NCI-H524 (cell line): ENCODE measurements around the gene MAN1C1.

Source experiments
- DNase-seq, 2 experiments: peaks; one replicate each; lab custom pipeline; 2025; lab: John Stamatoyannopoulos, UW

Gene MAN1C1

GRCh38 chr1:25782608-25783201 is 166.1 kb downstream of the MAN1C1 start:
- no peak for DNase-seq

- DNase-seq = no peak
These were observed 168.0 kb downstream of the MAN1C1 start for GRCh38 chr1:25784575-25785051.

- no peak for DNase-seq
These were observed 168.9 kb downstream of the MAN1C1 start for GRCh38 chr1:25785333-25786067.

- DNase-seq = no peak
These were observed 170.5 kb downstream of the MAN1C1 start for GRCh38 chr1:25786887-25787759.

GRCh38 chr1:25787760-25788166 is 171.2 kb downstream of the MAN1C1 start:
- DNase-seq = no peak

- no peak for DNase-seq
These were observed 173.9 kb downstream of the MAN1C1 start for GRCh38 chr1:25790472-25790871.

GRCh38 chr1:25792115-25792514 is 175.5 kb downstream of the MAN1C1 start:
- no peak for DNase-seq

GRCh38 chr1:25793585-25794170 is 177.1 kb downstream of the MAN1C1 start:
- no peak for DNase-seq

GRCh38 chr1:25794325-25794724 is 177.7 kb downstream of the MAN1C1 start:
- no peak for DNase-seq

- no peak for DNase-seq
These were observed 178.6 kb downstream of the MAN1C1 start for GRCh38 chr1:25795211-25795610.

- peak in 1 of 2 experiments; percentile 70 for DNase-seq
These were observed 179.6 kb downstream of the MAN1C1 start for GRCh38 chr1:25795946-25796810.

GRCh38 chr1:25796811-25797458 is 180.3 kb downstream of the MAN1C1 start:
- DNase-seq = peak; percentile 69 to 79

GRCh38 chr1:25797939-25798338 is 181.3 kb downstream of the MAN1C1 start:
- DNase-seq = peak in 1 of 2 experiments; percentile 24

- no peak for DNase-seq
These were observed 182.2 kb downstream of the MAN1C1 start for GRCh38 chr1:25798666-25799351.

GRCh38 chr1:25799352-25799934 is 182.9 kb downstream of the MAN1C1 start:
- DNase-seq = no peak

GRCh38 chr1:25799935-25800702 is 183.5 kb downstream of the MAN1C1 start, which contains the start of gene SELENON:
SELENON (plus strand) TSS chr1:25800193; CDS start chr1:25800231, 38 bp downstream.
- DNase-seq = peak in 1 of 2 experiments; percentile 27

GRCh38 chr1:25800703-25801377 is 184.2 kb downstream of the MAN1C1 start:
- no peak for DNase-seq

- DNase-seq = peak in 1 of 2 experiments; percentile 49
These were observed 186.3 kb downstream of the MAN1C1 start for GRCh38 chr1:25802915-25803314.
